Endodermal cell (in vitro differentiated cells): ENCODE measurements around the gene CACNA1E. TPM values are rescaled to one million over a fixed set of nuclear protein-coding genes. Genes with fewer than 3 reads are reported as not detected.

Experiments used
- DNase-seq: peaks from one replicate; pipeline ENCODE4 v3.0.0-alpha.2; 2017
- H3K27ac ChIP-seq: 2 replicates; pipeline ENCODE4 v1.5.1; 2013; ENCODE audit warnings: mild to moderate bottlenecking, low read depth, low read length, moderate library complexity
- H3K27me3 ChIP-seq: 2 replicates; pipeline ENCODE4 v1.6.1; 2013; ENCODE audit warnings: mild to moderate bottlenecking, low read length, moderate library complexity; ENCODE audit not compliant: insufficient read depth, control insufficient read depth, poor library complexity, severe bottlenecking
- H3K36me3 ChIP-seq: 2 replicates; pipeline ENCODE4 v1.7.0; 2013; ENCODE audit warnings: mild to moderate bottlenecking, low read length, moderate library complexity; ENCODE audit not compliant: control insufficient read depth, insufficient read depth
- H3K4me1 ChIP-seq: one replicate; pipeline ENCODE4 v1.7.0; 2013; ENCODE audit warnings: low read length; ENCODE audit not compliant: control insufficient read depth, insufficient read depth
- H3K4me3 ChIP-seq: 2 replicates; pipeline ENCODE4 v1.5.1; 2013; ENCODE audit warnings: mild to moderate bottlenecking, low read length, moderate library complexity
- H3K9ac ChIP-seq: 2 replicates; pipeline ENCODE4 v1.6.1; 2013; ENCODE audit warnings: mild to moderate bottlenecking, low read length, moderate library complexity; ENCODE audit not compliant: poor library complexity, severe bottlenecking; ENCODE audit errors: extremely low read depth
- H3K9me3 ChIP-seq: 2 replicates; pipeline ENCODE4 v1.6.1; 2013; ENCODE audit warnings: mild to moderate bottlenecking, low read length, moderate library complexity; ENCODE audit not compliant: control insufficient read depth
- H3K27ac Mint-ChIP-seq: 2 replicates; pipeline ENCODE4 v1.8.0; 2020; ENCODE audit warnings: mixed read lengths
- H3K27me3 Mint-ChIP-seq: 2 replicates; pipeline ENCODE4 v1.8.0; 2021; ENCODE audit warnings: mild to moderate bottlenecking, mixed read lengths; ENCODE audit not compliant: insufficient read depth
- H3K36me3 Mint-ChIP-seq: 2 replicates; pipeline ENCODE4 v1.8.0; 2020; ENCODE audit warnings: low read depth, mixed read lengths
- H3K4me1 Mint-ChIP-seq: 2 replicates; pipeline ENCODE4 v1.8.0; 2020; ENCODE audit warnings: mixed read lengths
- H3K4me3 Mint-ChIP-seq: 2 replicates; pipeline ENCODE4 v1.8.0; 2020; ENCODE audit warnings: mild to moderate bottlenecking, moderate library complexity, mixed read lengths
- H3K9me3 Mint-ChIP-seq: 2 replicates; pipeline ENCODE4 v1.8.0; 2020; ENCODE audit warnings: mild to moderate bottlenecking, mixed read lengths
- CTCF ChIP-seq: fragments of 200-600 bp; sonication (generic); conservative IDR thresholded peaks from 2 replicates; pipeline ENCODE4 v1.5.0; 2021; ENCODE audit warnings: antibody characterized with exemption, mild to moderate bottlenecking
- WGBS, 2 experiments: methylation state at CpG; one replicate each; pipeline versions ENCODE4 v1.1.5 to v1.1.7; 2013; ENCODE audit warnings: missing lambda C conversion rate in 2 of 2, mixed read lengths in 1 of 2; ENCODE audit not compliant: insufficient coverage in 1 of 2, insufficient read length in 1 of 2; 5-methylcytosine and 5-hydroxymethylcytosine counted together
- total RNA-seq, 2 donors: library from RNA; stranded (reverse); fragmentation: NEBNext Ultra II Directional in 1 of 2; extraction: Animal tissue kit (Norgen Biotek cat#: 25700) in 1 of 2; gene quantifications; 2 replicates in 1 of 2; 3 replicates in 1 of 2; pipeline ENCODE4 v1.2.1, GENCODE V29; 2021

CACNA1E gene
- total RNA-seq, 2 donors from 2014 or later, result 4.7 to 5.8 TPM

- Histone ChIP-seq H3K9me3 (no peaks in the 10 kb centered on the region), H3K27me3 (peaks cover 100% of the 10 kb centered on the region), H3K4me1 (no peaks in the 10 kb centered on the region), H3K4me3 (no peak overlapping the region), H3K36me3 (peaks cover 10% of the 10 kb centered on the region), H3K27ac (no peak overlapping the region), H3K9ac (no peak overlapping the region)
- no peak for TF ChIP-seq CTCF
- no peaks in the 10 kb centered on the region for H3K4me1 Mint-ChIP-seq
- no peak overlapping the region for H3K4me3 Mint-ChIP-seq
- 69 to 84% methylated on average over 7 to 11 of the region's 11 CpGs for WGBS, 2 experiments
- no peaks in the 10 kb centered on the region for H3K36me3 Mint-ChIP-seq
- no peaks in the 10 kb centered on the region for H3K9me3 Mint-ChIP-seq
- no peak for DNase-seq
- no peak overlapping the region for H3K27ac Mint-ChIP-seq
- peaks cover 99% of the 10 kb centered on the region for H3K27me3 Mint-ChIP-seq
Measured at GRCh38 chr1:181647314-181648035, 164.2 kb downstream of the CACNA1E start.

GRCh38 chr1:181651276-181651675 is 168.0 kb downstream of the CACNA1E start:
- Mint-ChIP-seq H3K27me3 (peaks cover 69% of the 10 kb centered on the region), H3K9me3 (peaks cover 9% of the 10 kb centered on the region), H3K4me3 (no peak overlapping the region), H3K36me3 (no peaks in the 10 kb centered on the region), H3K27ac (no peak overlapping the region), H3K4me1 (no peaks in the 10 kb centered on the region)
- no peak overlapping the region for H3K27ac ChIP-seq
- H3K27me3 ChIP-seq, result peaks cover 73% of the 10 kb centered on the region
- H3K36me3 ChIP-seq, result peaks cover 10% of the 10 kb centered on the region
- peaks cover 5% of the 10 kb centered on the region for H3K9me3 ChIP-seq
- WGBS, 2 experiments, result 93 to 100% methylated on average over 1 of the region's 1 CpG
- TF ChIP-seq CTCF, result no peak
- no peak for DNase-seq
- no peaks in the 10 kb centered on the region for H3K4me1 ChIP-seq
- no peak overlapping the region for H3K4me3 ChIP-seq
- H3K9ac ChIP-seq, result no peak overlapping the region

GRCh38 chr1:181655756-181656155 is 172.4 kb downstream of the CACNA1E start:
- H3K27ac Mint-ChIP-seq, result no peak overlapping the region
- WGBS, 2 experiments, result no CpG with 5 or more reads among the region's 2 CpGs

More at GRCh38 chr1:181655756-181656155, 172.4 kb downstream of the CACNA1E start:
- no peak overlapping the region for H3K9ac ChIP-seq
- no peak overlapping the region for H3K4me3 ChIP-seq
- DNase-seq, result no peak
- peaks cover 52% of the 10 kb centered on the region for H3K27me3 Mint-ChIP-seq
- H3K4me1 ChIP-seq, result no peaks in the 10 kb centered on the region
- peaks cover 5% of the 10 kb centered on the region for H3K9me3 ChIP-seq
- H3K27me3 ChIP-seq, result peaks cover 65% of the 10 kb centered on the region
- H3K27ac ChIP-seq, result no peak overlapping the region
- peaks cover 9% of the 10 kb centered on the region for H3K9me3 Mint-ChIP-seq
- H3K36me3 Mint-ChIP-seq, result no peaks in the 10 kb centered on the region
- peaks cover 2% of the 10 kb centered on the region for H3K4me1 Mint-ChIP-seq
- H3K4me3 Mint-ChIP-seq, result no peak overlapping the region
- TF ChIP-seq CTCF, result no peak
- H3K36me3 ChIP-seq, result peaks cover 10% of the 10 kb centered on the region
